Smooth muscle cell (in vitro differentiated cells): ENCODE data around the gene MCRIP1. TPM values are rescaled to one million over a fixed set of nuclear protein-coding genes. Genes with fewer than 3 reads are reported as not detected.

ENCODE experiments used
- DNase-seq: peaks from one replicate; lab custom pipeline; 2025; ENCODE audit not compliant: unreplicated experiment; lab: John Stamatoyannopoulos, UW
- H2AFZ ChIP-seq: fragments of 200-600 bp; sonication (generic); 2 replicates; pipeline ENCODE4 v1.6.0; 2016; ENCODE audit warnings: antibody characterized with exemption, low read depth, mild to moderate bottlenecking
- H3F3A ChIP-seq: fragments of 200-600 bp; sonication (generic); 2 replicates; pipeline ENCODE4 v1.6.0; 2017; ENCODE audit warnings: antibody characterized with exemption, low read depth
- H3K27ac ChIP-seq: fragments of 200-600 bp; sonication (generic); 2 replicates; pipeline ENCODE4 v1.5.1; 2016; ENCODE audit warnings: low read depth, mild to moderate bottlenecking
- H3K27me3 ChIP-seq: fragments of 200-600 bp; sonication (generic); 2 replicates; pipeline ENCODE4 v1.6.1; 2016; ENCODE audit warnings: low read depth, mild to moderate bottlenecking
- H3K36me3 ChIP-seq: fragments of 200-600 bp; sonication (generic); 2 replicates; pipeline ENCODE4 v1.5.1; 2016; ENCODE audit warnings: low read depth
- H3K4me1 ChIP-seq: fragments of 200-600 bp; sonication (generic); 2 replicates; pipeline ENCODE4 v1.5.1; 2016; ENCODE audit warnings: low read depth
- H3K4me2 ChIP-seq: fragments of 200-600 bp; sonication (generic); 2 replicates; pipeline ENCODE4 v1.6.0; 2016; ENCODE audit warnings: mild to moderate bottlenecking
- H3K4me3 ChIP-seq: fragments of 200-600 bp; sonication (generic); 2 replicates; pipeline ENCODE4 v1.5.1; 2016; ENCODE audit warnings: mild to moderate bottlenecking
- H3K79me2 ChIP-seq: fragments of 200-600 bp; sonication (generic); 2 replicates; pipeline ENCODE4 v1.6.0; 2016; ENCODE audit warnings: low read depth, mild to moderate bottlenecking
- H3K9ac ChIP-seq: fragments of 200-600 bp; sonication (generic); 2 replicates; pipeline ENCODE4 v1.6.0; 2016; ENCODE audit warnings: low read depth
- H3K9me3 ChIP-seq: fragments of 200-600 bp; sonication (generic); replicated peaks from 2 replicates; pipeline ENCODE4 v1.5.1; 2016; ENCODE audit warnings: low read depth
- H4K20me1 ChIP-seq: fragments of 200-600 bp; sonication (generic); 2 replicates; pipeline ENCODE4 v1.6.0; 2016; ENCODE audit warnings: low read depth
- WGBS: methylation state at CpG from one replicate; pipeline ENCODE4 v1.1.7; 2016; ENCODE audit warnings: low lambda C conversion rate; 5-methylcytosine and 5-hydroxymethylcytosine counted together
- polyA plus RNA-seq: library from polyadenylated mRNA; unstranded; fragments of >200 nt; fragmentation: Nextera tagmentation; extraction: Ambion mirVana; gene quantifications from 2 replicates; pipeline ENCODE4 v1.2.1, GENCODE V29; 2016
- total RNA-seq: library from RNA; depleted of rRNA; stranded (reverse); fragments of >200 nt; gene quantifications from 2 replicates; pipeline ENCODE4 v1.2.3, GENCODE V29; 2014
- TF ChIP-seq, protein P1 (sequence below): fragments of 200-600 bp; sonication (generic); IDR thresholded peaks from 2 replicates; pipeline ENCODE4 v1.5.1; 2017; ENCODE audit warnings: borderline replicate concordance, mild to moderate bottlenecking, antibody characterized with exemption; ENCODE audit not compliant: insufficient read depth, poor library complexity, severe bottlenecking

The MCRIP1 gene
- total and polyA plus RNA-seq, 2 experiments from 2014 or later = 85.1 to 208 TPM

DNA sequence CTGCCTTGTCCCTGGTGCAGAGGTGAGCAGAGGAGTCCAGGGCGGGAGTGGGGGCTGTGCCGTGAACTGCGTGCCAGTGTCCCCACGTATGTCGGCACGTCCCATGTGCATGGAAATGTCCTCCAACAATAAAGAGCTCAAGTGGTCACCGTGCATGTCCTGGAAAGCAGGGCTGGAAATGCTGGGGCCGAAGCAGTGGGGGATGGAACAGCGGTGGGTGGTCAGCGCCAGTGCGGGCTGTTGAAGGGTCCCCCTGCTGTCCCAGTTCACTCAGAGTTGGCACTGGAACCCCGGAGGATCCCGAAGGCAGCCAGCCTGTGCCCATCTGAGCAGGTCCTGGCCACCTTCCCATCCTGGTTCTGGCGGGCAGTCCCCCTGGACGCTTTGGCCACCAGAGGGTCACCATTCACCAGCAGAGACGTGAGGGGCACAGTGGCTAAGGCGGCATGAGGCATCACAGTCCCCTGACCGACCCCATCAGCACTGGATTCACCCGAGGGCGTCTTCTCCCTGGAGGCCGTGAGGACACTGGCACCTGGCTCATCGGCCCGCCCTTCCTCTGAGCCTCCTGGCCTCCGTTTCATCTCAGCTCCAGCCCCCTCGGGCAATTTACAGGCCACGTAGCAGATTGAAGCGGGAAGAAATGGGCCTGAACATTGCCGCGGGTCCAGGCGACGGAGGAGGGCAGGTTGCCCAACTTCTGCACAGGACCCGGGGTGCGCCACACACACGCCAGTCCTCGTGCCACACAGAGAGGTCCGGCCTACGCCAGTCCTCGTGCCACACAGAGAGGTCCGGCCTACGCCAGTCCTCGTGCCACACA lies 19.0 kb downstream of the MCRIP1 start:
- no peak for DNase-seq
- no peaks in the 10 kb centered on the region for H3K36me3 ChIP-seq
- H3K27ac ChIP-seq = no peak overlapping the region
- no peaks in the 10 kb centered on the region for H3K79me2 ChIP-seq
- no peak overlapping the region for H3K9ac ChIP-seq
- H4K20me1 ChIP-seq = no peaks in the 10 kb centered on the region
- 91% methylated on average over 39 of the region's 41 CpGs for WGBS
- no peaks in the 10 kb centered on the region for H3F3A ChIP-seq
- H3K9me3 ChIP-seq = no peaks in the 10 kb centered on the region
- H3K4me1 ChIP-seq = no peaks in the 10 kb centered on the region
- no peak overlapping the region for H3K4me2 ChIP-seq
- H3K4me3 ChIP-seq = no peak overlapping the region
- H3K27me3 ChIP-seq = no peaks in the 10 kb centered on the region
- TF ChIP-seq, protein P1, sequence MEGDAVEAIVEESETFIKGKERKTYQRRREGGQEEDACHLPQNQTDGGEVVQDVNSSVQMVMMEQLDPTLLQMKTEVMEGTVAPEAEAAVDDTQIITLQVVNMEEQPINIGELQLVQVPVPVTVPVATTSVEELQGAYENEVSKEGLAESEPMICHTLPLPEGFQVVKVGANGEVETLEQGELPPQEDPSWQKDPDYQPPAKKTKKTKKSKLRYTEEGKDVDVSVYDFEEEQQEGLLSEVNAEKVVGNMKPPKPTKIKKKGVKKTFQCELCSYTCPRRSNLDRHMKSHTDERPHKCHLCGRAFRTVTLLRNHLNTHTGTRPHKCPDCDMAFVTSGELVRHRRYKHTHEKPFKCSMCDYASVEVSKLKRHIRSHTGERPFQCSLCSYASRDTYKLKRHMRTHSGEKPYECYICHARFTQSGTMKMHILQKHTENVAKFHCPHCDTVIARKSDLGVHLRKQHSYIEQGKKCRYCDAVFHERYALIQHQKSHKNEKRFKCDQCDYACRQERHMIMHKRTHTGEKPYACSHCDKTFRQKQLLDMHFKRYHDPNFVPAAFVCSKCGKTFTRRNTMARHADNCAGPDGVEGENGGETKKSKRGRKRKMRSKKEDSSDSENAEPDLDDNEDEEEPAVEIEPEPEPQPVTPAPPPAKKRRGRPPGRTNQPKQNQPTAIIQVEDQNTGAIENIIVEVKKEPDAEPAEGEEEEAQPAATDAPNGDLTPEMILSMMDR = no peak
- no peak overlapping the region for H2AFZ ChIP-seq

DNA sequence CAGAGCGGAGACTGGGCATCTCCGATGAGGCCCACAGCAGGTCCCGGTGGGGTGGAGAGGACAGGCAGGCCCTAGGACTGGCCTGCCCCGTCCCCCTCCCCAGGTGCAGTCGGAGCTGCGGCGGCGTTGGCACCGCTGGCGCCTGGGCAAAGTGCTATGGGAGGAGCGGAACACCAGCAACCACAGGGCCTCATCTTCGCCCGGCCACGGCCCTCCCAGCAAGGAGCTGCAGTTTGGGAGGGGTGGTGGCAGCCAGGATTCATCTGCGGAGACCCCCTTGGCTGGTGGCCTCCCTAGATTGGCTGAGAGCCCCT lies 19.8 kb downstream of the MCRIP1 start:
- Histone ChIP-seq H2AFZ (no peak overlapping the region), H4K20me1 (no peaks in the 10 kb centered on the region), H3F3A (no peaks in the 10 kb centered on the region), H3K79me2 (no peaks in the 10 kb centered on the region), H3K27me3 (no peaks in the 10 kb centered on the region), H3K9me3 (no peaks in the 10 kb centered on the region), H3K36me3 (no peaks in the 10 kb centered on the region), H3K4me3 (no peak overlapping the region), H3K27ac (no peak overlapping the region), H3K9ac (no peak overlapping the region), H3K4me2 (no peak overlapping the region), H3K4me1 (no peaks in the 10 kb centered on the region)
- TF ChIP-seq, protein P1 = no peak
- 98% methylated on average over 15 of the region's 15 CpGs for WGBS
- no peak for DNase-seq

- no peak overlapping the region for H2AFZ ChIP-seq
- no peak overlapping the region for H3K27ac ChIP-seq
- no peaks in the 10 kb centered on the region for H3K4me1 ChIP-seq
- no peak overlapping the region for H3K4me2 ChIP-seq
- no peak overlapping the region for H3K9ac ChIP-seq
- TF ChIP-seq, protein P1 = no peak
- H3K27me3 ChIP-seq = peaks cover 4% of the 10 kb centered on the region
- H3K9me3 ChIP-seq = no peaks in the 10 kb centered on the region
- no peaks in the 10 kb centered on the region for H4K20me1 ChIP-seq
- no peak for DNase-seq
- H3K79me2 ChIP-seq = no peaks in the 10 kb centered on the region
- no peak overlapping the region for H3K4me3 ChIP-seq
- no peaks in the 10 kb centered on the region for H3F3A ChIP-seq
- H3K36me3 ChIP-seq = no peaks in the 10 kb centered on the region
- WGBS = 84% methylated on average over 39 of the region's 45 CpGs
These were observed 20.3 kb downstream of the MCRIP1 start for GRCh38 chr17:81812571-81813370.
